ENCODE measurements around the gene MERTK. TPM values are rescaled to one million over a fixed set of nuclear protein-coding genes. Genes with fewer than 3 reads are reported as not detected.

MERTK gene
- total RNA-seq, 1 donor, result 2.4 TPM

- H3K4me3 ChIP-seq (ENCODE audit: low read depth, low read length), result no peak overlapping the region
- no peak for DNase-seq (ENCODE audit: low read depth)
- TF ChIP-seq, protein P1, sequence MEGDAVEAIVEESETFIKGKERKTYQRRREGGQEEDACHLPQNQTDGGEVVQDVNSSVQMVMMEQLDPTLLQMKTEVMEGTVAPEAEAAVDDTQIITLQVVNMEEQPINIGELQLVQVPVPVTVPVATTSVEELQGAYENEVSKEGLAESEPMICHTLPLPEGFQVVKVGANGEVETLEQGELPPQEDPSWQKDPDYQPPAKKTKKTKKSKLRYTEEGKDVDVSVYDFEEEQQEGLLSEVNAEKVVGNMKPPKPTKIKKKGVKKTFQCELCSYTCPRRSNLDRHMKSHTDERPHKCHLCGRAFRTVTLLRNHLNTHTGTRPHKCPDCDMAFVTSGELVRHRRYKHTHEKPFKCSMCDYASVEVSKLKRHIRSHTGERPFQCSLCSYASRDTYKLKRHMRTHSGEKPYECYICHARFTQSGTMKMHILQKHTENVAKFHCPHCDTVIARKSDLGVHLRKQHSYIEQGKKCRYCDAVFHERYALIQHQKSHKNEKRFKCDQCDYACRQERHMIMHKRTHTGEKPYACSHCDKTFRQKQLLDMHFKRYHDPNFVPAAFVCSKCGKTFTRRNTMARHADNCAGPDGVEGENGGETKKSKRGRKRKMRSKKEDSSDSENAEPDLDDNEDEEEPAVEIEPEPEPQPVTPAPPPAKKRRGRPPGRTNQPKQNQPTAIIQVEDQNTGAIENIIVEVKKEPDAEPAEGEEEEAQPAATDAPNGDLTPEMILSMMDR (IDR thresholded peaks at IDR 0.05; ENCODE audit: insufficient read depth, low read length), result no peak
Measured at GRCh38 chr2:111967018-111967417, 68.6 kb downstream of the MERTK start.

DNA sequence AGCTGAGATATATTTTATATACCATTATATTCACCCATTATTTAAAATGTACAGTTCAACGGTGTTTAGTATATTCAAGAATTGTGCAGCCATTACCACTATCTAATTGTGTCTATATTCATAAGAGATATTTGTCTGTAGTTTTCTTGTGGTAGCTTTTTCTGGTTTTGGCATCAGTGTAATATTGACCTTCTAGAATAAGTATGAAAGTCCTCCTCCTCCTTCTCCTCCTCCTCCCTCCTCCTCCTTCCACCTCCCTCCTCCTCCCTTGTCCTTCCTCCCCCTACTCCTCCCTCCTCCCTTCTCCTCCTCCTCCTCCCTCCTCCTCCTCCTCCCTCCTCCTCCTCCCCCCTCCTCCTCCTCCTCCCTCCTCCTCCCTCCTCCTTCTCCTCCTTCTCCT, 72.0 kb downstream of the MERTK start:
- DNase-seq (ENCODE audit: low read depth), result no peak
- TF ChIP-seq, protein P1 (IDR thresholded peaks at IDR 0.05; ENCODE audit: insufficient read depth, low read length), result no peak
- no peak overlapping the region for H3K4me3 ChIP-seq (ENCODE audit: low read depth, low read length)

DNA sequence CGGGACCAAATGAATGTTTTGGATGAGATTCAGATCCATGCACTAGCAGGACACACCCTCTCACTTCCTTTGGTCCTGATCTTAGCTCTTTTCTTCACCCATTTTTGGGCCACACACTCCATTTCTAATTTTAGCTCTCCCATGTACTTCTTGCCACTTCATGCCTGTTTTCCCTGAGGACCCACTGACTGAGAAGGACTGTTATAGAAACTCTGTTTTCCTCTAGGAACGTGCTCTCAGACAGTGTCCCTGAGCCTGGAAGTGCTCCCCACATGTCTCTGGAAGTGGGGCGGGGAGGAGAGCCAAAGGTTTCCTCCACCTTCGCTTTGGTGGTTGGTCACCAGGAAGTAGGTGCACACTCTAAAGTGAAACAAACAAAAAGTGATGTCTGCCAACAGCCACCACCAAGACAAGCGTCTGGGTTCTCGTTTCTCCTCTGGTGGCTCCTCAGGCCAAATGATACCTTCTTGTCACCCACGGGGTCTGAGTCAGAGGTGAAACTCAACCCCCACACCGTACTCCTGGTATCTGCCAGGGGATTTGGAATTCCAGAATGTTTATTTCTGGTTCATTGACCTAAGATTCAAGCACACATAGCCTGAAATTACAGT, 74.7 kb downstream of the MERTK start:
- H3K4me3 ChIP-seq (ENCODE audit: low read depth, low read length), result no peak overlapping the region
- peak; percentile 27 for DNase-seq (ENCODE audit: low read depth)
- TF ChIP-seq, protein P1 (IDR thresholded peaks at IDR 0.05; ENCODE audit: insufficient read depth, low read length), result no peak

GRCh38 chr2:111973701-111974100, 75.3 kb downstream of the MERTK start:
- TF ChIP-seq, protein P1 (IDR thresholded peaks at IDR 0.05; ENCODE audit: insufficient read depth, low read length), result no peak
- DNase-seq (ENCODE audit: low read depth), result no peak
- H3K4me3 ChIP-seq (ENCODE audit: low read depth, low read length), result no peak overlapping the region

DNA sequence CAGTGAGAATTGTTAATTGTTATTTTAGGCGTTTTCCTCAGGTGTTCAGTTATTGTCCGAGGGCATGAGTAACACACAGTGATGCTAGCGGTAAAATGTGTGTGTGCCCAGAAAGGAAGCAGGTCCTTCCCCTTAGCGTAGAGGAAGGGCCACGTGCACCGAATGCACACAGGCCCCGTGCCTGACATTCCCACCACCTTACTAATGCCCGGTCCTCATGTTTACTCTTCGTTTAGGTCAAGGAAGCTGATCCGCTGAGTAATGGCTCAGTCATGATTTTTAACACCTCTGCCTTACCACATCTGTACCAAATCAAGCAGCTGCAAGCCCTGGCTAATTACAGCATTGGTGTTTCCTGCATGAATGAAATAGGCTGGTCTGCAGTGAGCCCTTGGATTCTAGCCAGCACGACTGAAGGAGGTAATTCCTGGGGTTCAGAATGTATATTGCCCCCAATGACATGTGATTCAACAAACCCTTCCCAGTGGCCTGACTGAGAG, 76.7 kb downstream of the MERTK start:
- TF ChIP-seq, protein P1 (IDR thresholded peaks at IDR 0.05; ENCODE audit: insufficient read depth, low read length), result no peak
- DNase-seq (ENCODE audit: low read depth), result peak; percentile 26
- no peak overlapping the region for H3K4me3 ChIP-seq (ENCODE audit: low read depth, low read length)

DNA sequence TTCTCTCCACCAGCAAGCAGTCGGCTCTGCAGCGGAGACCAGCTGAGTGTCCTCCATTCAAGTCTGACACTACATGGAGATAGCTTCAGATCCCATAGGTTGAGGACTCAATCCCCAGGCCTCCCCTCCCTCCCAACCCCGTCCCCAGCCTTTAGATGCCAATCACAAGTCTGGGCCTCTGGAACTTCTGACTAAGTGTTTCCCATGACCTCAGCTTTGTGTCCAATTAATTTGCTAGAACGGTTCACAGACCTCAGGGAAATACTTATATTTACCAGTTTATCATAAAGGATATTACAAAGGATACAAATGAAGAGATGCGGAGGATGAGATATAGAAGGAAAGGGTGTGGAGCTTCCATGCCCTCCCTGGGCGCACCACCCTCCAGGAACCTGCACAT, 77.4 kb downstream of the MERTK start:
- TF ChIP-seq, protein P1 (IDR thresholded peaks at IDR 0.05; ENCODE audit: insufficient read depth, low read length), result no peak
- no peak for DNase-seq (ENCODE audit: low read depth)
- H3K4me3 ChIP-seq (ENCODE audit: low read depth, low read length), result no peak overlapping the region

DNA sequence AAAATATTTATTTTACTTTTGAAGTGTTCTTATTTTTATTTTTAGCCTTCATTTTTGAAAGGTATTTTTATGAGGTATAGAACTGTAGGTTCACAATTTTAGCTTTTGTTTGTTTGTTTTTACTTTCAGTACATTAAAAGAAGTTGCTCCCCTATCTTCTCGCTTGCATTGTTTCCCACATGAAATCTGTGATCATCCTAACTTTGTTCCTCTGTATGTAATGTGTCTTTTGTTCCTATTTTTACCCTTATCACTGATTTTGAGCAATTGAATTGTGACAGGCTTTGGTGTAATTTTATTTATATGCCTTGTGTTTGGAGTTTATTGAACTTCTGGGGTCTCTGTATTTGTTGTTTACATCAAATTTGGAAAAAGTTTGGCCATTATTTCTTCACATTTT, 78.8 kb downstream of the MERTK start:
- no peak for DNase-seq (ENCODE audit: low read depth)
- TF ChIP-seq, protein P1 (IDR thresholded peaks at IDR 0.05; ENCODE audit: insufficient read depth, low read length), result no peak
- H3K4me3 ChIP-seq (ENCODE audit: low read depth, low read length), result no peak overlapping the region

All from fibroblast of the aortic adventitia (primary cell).